Esophagus muscularis mucosa (tissue), 4 donors: Measurements from ENCODE around the gene PEG3. TPM values are rescaled to one million over a fixed set of nuclear protein-coding genes. Genes with fewer than 3 reads are reported as not detected.

ENCODE experiments used
- DNase-seq: peaks from one replicate; pipeline ENCODE4 v3.0.0-alpha.2; 2017; ENCODE audit errors: extremely low spot score
- H3K27ac ChIP-seq, 4 donors: fragments of 200-600 bp; sonication (generic); replicated peaks in 1 of 4; 1 replicate in 3 of 4; 2 replicates in 1 of 4; pipeline ENCODE4 v1.5.1; 2016 to 2019; ENCODE audit warnings: mild to moderate bottlenecking in 1 of 4
- H3K27me3 ChIP-seq, 4 donors: fragments of 200-600 bp; sonication (generic); one replicate each; pipeline versions ENCODE4 v1.5.1 to v1.6.0; 2016 to 2019
- H3K36me3 ChIP-seq, 4 donors: fragments of 200-600 bp; sonication (generic); one replicate each; pipeline ENCODE4 v1.5.1; 2016 to 2019
- H3K4me1 ChIP-seq, 4 donors: fragments of 200-600 bp; sonication (generic); one replicate each; pipeline ENCODE4 v1.5.1; 2016 to 2019
- H3K4me3 ChIP-seq, 4 donors: fragments of 200-600 bp; sonication (generic); 1 replicate in 2 of 4; 2 replicates in 2 of 4; pipeline ENCODE4 v1.5.1; 2016 to 2019; ENCODE audit warnings: mild to moderate bottlenecking in 4 of 4, moderate library complexity in 1 of 4
- H3K9me3 ChIP-seq, 4 donors: fragments of 200-600 bp; sonication (generic); 1 replicate in 3 of 4; 2 replicates in 1 of 4; pipeline ENCODE4 v1.5.1; 2016 to 2019
- CTCF ChIP-seq, 3 experiments: fragments of 200-600 bp in 2 of 3; fragments of 450-650 bp in 1 of 3; sonication (generic) in 2 of 3; IDR thresholded peaks; one replicate each; pipeline ENCODE4 v1.5.1; 2017 to 2019; ENCODE audit warnings: antibody characterized with exemption in 3 of 3, mild to moderate bottlenecking in 2 of 3, moderate library complexity in 1 of 3
- EP300 ChIP-seq: sonication (generic); formaldehyde crosslinking; IDR thresholded peaks from one replicate; pipeline ENCODE4 v1.6.1; 2017; ENCODE audit warnings: antibody characterized with exemption
- POLR2A ChIP-seq: fragments of 450-650 bp; IDR thresholded peaks from one replicate; pipeline ENCODE4 v1.6.1; 2017; ENCODE audit warnings: antibody characterized with exemption, moderate library complexity, mild to moderate bottlenecking, low read depth
- POLR2AphosphoS5 ChIP-seq, 2 donors: sonication (generic); formaldehyde crosslinking; IDR thresholded peaks; one replicate each; pipeline ENCODE4 v1.6.1; 2017; ENCODE audit warnings: antibody characterized with exemption in 2 of 2
- WGBS: methylation state at CpG from one replicate; pipeline ENCODE4 v1.1.5; 2018; 5-methylcytosine and 5-hydroxymethylcytosine counted together
- intact Hi-C: fragments of 100-400 bp; cut with DNase I; formaldehyde crosslinking; loops from one replicate; pipeline ENCODE4 v1.15.1; 2023
- small RNA-seq, 3 donors: library from RNA; depleted of rRNA; stranded (forward); fragments of <200 nt; gene quantifications; one replicate each; pipeline ENCODE3, GENCODE V24; 2016
- total RNA-seq, 4 donors: library from RNA; depleted of rRNA; stranded (reverse); fragments of >200 nt; gene quantifications; one replicate each; pipeline versions ENCODE4 v1.1.0 to v1.2.1, GENCODE V29; 2016

Gene PEG3
- total RNA-seq, 4 donors from 2014 or later, result 9.8 to 13.7 (median 10.4) TPM

- Histone ChIP-seq H3K36me3 (peaks cover 0 to 15% (median 2%) of the 10 kb centered on the region in 4 donors), H3K27ac (no peak overlapping the region), H3K9me3 (peaks cover 0 to 4% (median 2%) of the 10 kb centered on the region in 4 donors), H3K4me1 (no peaks in the 10 kb centered on the region), H3K27me3 (no peaks in the 10 kb centered on the region), H3K4me3 (no peak overlapping the region)
- TF ChIP-seq EP300 (no peak), POLR2A (no peak), POLR2AphosphoS5 (IDR thresholded peaks at IDR 0.05) (no peak), CTCF (IDR thresholded peaks at IDR 0.05) (no peak)
- DNase-seq, result peak; percentile 81
- intact Hi-C loops, result no loop called here
- WGBS, result 53% methylated on average over 6 of the region's 6 CpGs
These were observed 29.0 kb downstream of the PEG3 start for GRCh38 chr19:56811480-56811879.

- 93% methylated on average over 1 of the region's 1 CpG for whole genome bisulfite sequencing
- DNase-seq, result no peak
- H3K4me1 ChIP-seq, result no peaks in the 10 kb centered on the region
- peaks cover 0 to 9% (median 3%) of the 10 kb centered on the region in 4 donors for H3K9me3 ChIP-seq
- H3K27me3 ChIP-seq, result no peaks in the 10 kb centered on the region
- intact Hi-C loops, result no loop called here
- H3K27ac ChIP-seq, result no peak overlapping the region
- no peak for TF ChIP-seq POLR2A
- no peak for TF ChIP-seq POLR2AphosphoS5 (IDR thresholded peaks at IDR 0.05)
- no peak for TF ChIP-seq EP300
- no peak for TF ChIP-seq CTCF (IDR thresholded peaks at IDR 0.05)
- H3K36me3 ChIP-seq, result peaks cover 0 to 9% (median 2%) of the 10 kb centered on the region in 4 donors
- no peak overlapping the region for H3K4me3 ChIP-seq
These were observed 30.3 kb downstream of the PEG3 start for GRCh38 chr19:56810260-56810659.

GRCh38 chr19:56808717-56809392, 31.7 kb downstream of the PEG3 start:
- WGBS, result 83% methylated on average over 3 of the region's 3 CpGs
- intact Hi-C loops, result no loop called here
- no peak overlapping the region for H3K27ac ChIP-seq
- no peak for DNase-seq
- H3K27me3 ChIP-seq, result no peaks in the 10 kb centered on the region
- TF ChIP-seq EP300 (no peak), POLR2AphosphoS5 (IDR thresholded peaks at IDR 0.05) (no peak), POLR2A (no peak), CTCF (IDR thresholded peaks at IDR 0.05) (no peak)
- no peaks in the 10 kb centered on the region for H3K4me1 ChIP-seq
- H3K9me3 ChIP-seq, result peaks cover 0 to 9% (median 3%) of the 10 kb centered on the region in 4 donors
- H3K36me3 ChIP-seq, result no peaks in the 10 kb centered on the region
- H3K4me3 ChIP-seq, result no peak overlapping the region

- intact Hi-C loops, result no loop called here
- no peak for DNase-seq
- no peak for TF ChIP-seq EP300
- TF ChIP-seq CTCF (IDR thresholded peaks at IDR 0.05), result no peak
- TF ChIP-seq POLR2A, result no peak
- TF ChIP-seq POLR2AphosphoS5 (IDR thresholded peaks at IDR 0.05), result no peak
- no peaks in the 10 kb centered on the region for H3K36me3 ChIP-seq
- H3K4me1 ChIP-seq, result no peaks in the 10 kb centered on the region
- no peak overlapping the region for H3K27ac ChIP-seq
- no peaks in the 10 kb centered on the region for H3K27me3 ChIP-seq
- no peak overlapping the region for H3K4me3 ChIP-seq
- H3K9me3 ChIP-seq, result peaks cover 0 to 13% (median 3%) of the 10 kb centered on the region in 4 donors
These were observed 33.9 kb downstream of the PEG3 start for GRCh38 chr19:56806639-56807038.

Small RNA genes within 50 kb of the gene (small RNA-seq; reads per million reads assigned to genes)
- 0 reads per million in 3 donors for gene AC006115.2

Other genes with a start within 250 kb of the PEG3 start
- 10 to 100 TPM; 12.6 to 25.9 (median 19.6) TPM for gene ZNF71, start 245.4 kb downstream of the PEG3 start, total RNA-seq
- gene SMIM17, start 197.6 kb downstream of the PEG3 start, total RNA-seq, result under 1 TPM in 1 of 4 donors, not detected in 3; 0.65 TPM
- 10 to 100 TPM in 1 of 4 donors, 1 to 10 TPM in 3; 3.0 to 11.4 (median 6.7) TPM for gene ZNF835, start 169.0 kb downstream of the PEG3 start, total RNA-seq
- gene ZIM2, start within 50 bp of the PEG3 start, total RNA-seq, result 1 to 10 TPM in 1 of 4 donors, not detected in 3; 1.2 TPM